Astrocyte (in vitro differentiated cells and primary cell): ENCODE results near the gene ATP2C1.

Experiments used
- CTCF ChIP-seq: IDR thresholded peaks from 2 replicates; pipeline ENCODE4 v1.5.1; 2011; ENCODE audit warnings: low read depth, mild to moderate bottlenecking, inconsistent platforms, low read length, moderate library complexity; ENCODE audit not compliant: insufficient read depth
- EZH2 ChIP-seq: IDR thresholded peaks from 2 replicates; pipeline ENCODE4 v1.6.1; 2012; ENCODE audit warnings: mild to moderate bottlenecking, low read length, inconsistent platforms; ENCODE audit not compliant: insufficient read depth

- TF ChIP-seq CTCF (no peak), EZH2 (no peak)
Measured at GRCh38 chr3:130981469-130981868, 87.6 kb downstream of the ATP2C1 start.
